Measurements from ENCODE around the gene NTNG1.

Gene NTNG1

DNA sequence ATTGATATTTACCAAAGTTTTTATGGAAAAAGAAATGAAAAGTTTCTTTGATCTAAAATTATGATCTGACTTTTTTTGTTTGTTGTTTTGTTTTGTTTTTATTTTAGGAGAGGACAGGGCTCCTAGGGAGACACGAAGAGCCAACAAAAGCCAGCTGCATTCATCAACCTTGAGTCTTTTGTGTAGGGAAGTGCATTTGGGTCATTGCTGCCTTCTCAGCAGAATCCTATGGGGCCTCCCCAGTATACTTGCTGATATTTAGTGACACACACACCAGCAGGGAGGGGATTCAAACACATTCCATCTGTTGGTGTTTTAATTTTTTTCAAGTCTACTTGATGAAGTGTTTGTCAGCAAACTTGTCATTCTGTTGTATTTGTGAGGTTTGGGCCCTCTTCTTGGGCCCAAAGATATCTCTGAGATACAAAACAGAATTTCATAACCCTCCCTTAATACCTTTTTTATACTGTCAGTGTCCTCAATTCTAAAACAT, 203.5 kb downstream of the NTNG1 start:
- DNase-seq: no peak

DNA sequence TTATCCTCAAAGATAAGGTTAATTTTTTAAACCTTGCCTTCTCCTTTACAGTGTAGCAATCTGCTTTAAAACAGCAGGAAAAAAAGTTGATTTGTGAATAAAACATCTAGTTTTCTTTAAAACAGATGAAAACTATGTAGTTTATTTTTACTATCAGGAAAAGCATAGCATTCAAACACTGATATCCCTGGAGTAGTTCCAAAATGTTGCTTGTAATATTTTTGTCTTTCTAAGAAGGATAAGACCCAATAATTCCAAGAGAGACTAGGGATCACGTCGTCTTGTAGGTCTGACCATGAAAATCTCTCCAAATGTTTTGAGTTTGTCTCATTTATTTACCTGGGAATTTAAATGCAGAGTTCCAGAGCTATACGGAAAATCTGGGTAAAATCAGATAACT, 204.0 kb downstream of the NTNG1 start:
- no peak for DNase-seq

DNA sequence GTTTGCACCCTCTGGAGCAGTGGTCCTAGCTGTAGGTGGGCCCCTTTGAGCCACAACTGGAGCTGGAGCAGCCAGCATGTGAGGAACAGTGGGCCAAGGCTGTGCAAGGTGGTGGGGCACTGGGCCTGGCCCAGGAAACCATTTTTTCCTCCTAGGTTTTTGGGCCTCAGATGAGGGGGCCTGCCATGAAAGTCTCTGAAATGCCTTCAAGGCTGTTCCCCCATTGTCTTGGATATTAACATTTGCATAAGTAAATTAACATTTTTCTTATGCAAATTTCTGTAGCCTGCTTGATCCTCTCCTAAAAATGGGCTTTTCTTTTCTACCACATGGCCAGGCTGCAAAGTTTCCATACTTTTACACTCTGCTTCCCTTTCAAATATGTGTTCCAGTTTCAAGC, 212.0 kb downstream of the NTNG1 start:
- DNase-seq: no peak

DNA sequence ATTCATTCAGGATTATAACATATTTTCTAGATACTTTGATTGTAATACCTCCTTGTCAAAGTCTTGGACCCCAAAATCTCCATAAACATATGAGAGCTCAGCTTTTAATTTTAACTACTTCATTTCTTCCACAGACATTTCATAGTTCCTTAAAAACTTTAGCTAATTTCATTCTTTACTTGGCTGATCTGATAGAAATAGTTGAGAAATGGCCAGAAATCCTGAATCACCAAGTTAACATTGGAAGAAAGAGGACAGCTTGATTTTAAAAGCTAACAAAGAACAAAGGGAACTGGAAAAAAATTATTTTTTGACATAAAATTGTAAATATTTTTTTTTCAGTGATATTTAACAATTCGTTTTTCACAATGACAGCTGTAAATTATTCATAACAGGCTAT, 216.5 kb downstream of the NTNG1 start:
- no peak for DNase-seq

DNA sequence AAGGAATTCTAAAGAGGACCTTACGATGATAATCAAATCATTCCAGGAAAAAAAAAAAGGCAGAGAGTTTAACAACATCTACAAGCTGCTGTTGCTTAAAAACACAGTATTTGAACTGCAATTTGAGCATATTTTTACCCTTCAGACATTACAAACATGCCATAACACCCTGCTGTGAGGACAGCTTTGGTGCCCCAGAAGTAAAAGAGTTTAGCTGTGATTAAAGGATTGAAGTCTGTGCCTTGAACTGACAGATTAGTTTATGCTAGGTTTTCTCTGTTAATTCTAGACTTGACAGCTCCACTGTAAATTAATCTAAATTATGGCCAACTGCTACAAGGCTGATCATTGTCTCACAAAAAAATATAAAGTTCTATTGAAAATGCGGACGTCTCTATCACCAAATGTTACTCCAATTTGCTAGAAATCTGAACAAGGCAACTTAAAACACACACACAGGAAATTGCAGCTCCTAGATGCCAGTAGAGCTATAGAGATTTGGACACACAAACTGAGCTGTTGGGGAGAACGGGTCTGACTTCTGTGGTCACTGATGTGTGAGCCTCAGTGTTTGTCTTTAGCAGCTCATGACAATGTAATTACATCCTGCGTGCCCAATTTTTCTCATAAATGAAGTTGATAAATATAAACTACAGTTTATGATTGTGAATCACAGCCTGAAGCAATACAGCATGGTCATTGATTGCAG, 217.9 kb downstream of the NTNG1 start:
- no peak for DNase-seq

DNA sequence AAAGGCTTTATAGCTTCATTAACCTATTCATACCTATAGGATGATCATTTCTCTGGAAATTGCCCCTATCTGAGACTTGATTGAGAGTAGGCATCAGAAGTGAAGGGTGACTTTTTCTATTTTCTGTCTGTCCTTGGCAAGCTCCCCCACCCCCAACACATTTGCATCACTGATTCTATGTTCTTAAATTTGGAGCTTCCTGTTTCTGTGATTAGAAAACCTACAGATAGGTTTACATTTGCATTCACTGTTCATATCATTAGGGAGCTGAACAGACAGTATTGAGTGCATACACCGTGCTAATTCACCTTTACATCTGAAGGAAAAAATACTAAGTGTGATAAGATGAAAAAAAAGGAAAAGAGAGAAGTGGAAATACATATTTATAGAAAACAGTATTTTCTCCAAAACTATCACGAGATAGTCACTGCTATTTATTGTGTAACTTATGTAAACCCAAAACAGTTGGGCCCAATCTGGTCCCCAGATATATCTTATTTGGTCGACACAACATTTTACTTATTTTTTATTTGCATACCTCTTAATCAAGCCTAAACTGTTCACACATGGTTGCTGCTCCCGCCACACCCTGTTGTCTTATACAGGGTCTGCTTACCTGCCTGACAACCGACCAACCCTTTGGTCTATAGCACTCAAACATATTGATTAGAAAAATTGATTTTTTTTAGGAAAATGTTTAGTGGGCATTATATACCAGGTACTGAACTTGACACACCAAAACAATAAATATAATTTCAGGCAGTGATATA, 218.8 kb downstream of the NTNG1 start:
- no peak for DNase-seq

DNA sequence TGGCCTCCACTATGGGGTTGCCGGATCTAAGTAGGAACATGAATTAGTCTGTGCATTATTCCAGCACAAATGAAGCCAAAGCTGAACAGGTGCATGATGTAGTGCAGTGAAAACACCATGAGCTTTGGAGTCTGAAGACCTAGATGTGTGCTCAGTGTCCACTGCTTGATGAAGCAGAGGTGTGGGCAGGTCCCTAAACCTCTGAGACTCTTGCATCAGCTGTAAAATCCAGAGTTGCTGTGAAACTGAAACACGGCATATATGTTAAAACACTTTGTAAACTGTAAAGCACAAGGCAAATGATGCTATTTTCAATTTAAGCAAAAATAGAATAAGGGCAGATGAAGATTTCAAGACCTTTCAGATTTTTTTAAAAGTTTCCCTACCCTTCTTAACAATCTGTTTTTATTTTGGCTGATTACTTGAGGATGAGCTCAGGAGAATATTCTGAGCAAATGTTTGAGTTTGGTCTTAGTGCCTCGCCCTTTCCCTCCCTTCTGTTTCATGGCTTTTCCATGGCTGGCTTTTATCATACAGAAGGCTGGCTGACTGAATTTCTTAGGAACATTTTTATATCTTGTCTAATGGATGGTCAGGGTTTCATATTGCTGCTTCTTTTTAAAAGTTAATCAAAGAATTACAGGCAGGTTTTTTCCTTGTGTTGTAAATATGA, 221.8 kb downstream of the NTNG1 start:
- no peak for DNase-seq

DNA sequence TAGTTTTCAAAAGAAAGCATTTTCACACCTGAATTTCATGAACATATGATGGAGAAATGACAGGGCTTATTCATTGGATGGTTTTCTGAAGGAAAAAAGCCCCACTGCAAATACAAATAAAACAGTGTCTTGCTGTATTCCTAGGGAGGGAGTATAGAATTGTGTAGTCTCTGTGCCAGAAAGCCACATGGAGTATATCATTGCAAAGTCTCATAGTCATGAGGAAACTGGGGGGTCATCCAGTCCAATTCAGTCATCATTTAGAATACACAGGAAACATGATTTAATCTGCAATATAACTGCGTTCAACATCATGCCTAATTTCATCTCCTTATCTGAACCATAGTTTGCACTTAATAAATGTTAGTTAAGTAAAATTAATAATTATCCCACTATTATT, 222.3 kb downstream of the NTNG1 start:
- DNase-seq: no peak

DNA sequence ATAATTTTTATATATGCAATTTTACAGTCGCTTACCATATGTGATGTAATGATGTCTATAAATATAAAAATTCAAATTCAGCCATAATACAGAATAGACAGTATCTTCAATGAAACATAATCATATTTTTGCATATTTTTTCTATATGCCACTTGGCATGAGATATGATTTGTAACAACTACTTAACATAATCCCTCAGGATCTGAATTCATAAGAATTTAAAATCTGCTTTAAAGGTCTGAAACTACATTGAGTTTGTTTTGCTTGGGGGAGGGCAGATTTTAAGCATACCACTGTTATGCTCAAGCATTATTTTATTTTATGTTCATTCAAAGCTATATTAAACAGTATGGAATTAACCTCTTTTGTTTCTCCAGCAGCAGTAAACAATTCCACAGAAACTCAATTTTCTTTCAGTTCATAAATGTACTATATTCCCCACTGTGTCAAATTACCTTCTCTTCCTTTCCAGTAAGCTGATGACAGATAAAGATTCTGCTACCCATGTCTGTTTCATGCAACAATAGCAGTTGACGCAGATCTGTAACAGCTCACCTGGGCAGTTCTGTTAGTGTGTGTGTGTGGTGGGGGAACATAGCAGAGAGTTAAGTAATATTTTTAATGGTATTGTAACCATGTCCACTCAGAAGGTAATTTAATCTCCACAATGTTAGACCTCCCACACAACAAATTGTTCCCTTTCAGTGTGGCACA, 224.8 kb downstream of the NTNG1 start:
- DNase-seq: no peak

DNA sequence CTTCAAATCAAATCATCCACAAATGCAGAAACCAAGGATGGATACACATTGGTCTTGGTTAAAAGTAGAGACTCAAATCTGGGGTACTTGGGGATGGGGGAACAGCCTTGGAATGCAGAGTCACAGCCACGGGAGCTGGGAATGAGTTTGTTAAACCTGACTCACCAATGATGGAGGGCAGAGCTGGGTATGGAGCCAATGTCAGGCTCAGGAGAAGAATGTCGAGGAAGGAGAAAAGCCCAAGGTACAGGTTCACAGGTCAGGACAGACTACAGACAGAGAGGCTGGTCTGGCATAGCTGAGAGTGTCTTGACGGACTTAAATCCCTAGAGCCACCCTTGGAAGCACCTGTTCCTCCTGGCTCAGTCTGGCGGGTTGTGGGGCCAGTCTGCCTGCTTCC, 237.6 kb downstream of the NTNG1 start:
- DNase-seq: no peak

DNA sequence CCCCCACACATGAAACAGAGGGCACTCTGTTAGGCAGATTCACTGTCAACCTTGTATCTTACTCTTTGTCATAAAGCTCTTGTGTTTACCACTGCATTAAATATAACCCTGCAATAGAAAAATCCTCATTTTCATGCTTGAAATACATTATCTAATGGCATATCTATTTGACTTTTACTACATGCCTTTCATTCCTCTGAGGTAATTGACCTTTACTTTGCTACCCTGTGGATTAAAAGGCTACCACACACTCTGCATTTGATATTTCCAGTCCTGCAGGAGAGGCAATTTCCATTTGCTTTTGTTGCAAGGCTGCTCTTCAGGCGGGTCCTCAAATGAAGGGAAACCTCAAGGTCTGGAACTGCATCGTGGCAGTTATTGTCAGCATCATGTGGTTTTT, 238.0 kb downstream of the NTNG1 start:
- no peak for DNase-seq

DNA sequence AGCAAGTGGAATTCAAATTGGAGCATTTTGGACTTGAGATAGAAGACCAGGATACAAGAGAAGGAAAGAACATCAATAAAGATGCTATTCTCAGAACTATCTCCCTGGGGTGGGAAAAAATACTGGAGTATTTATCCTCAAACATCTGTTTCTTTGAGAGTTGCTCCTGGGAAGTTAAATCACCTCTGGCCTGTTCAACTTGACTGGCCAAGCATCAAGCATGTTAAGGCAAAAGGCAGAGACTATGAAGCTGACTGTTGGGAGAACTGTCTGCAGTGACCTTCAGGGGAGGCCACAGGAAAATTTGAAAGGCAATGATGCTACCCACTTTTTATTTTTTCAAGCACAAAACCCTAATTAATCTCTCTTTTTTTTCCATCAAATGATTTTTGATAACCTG, 239.0 kb downstream of the NTNG1 start:
- DNase-seq: no peak

DNA sequence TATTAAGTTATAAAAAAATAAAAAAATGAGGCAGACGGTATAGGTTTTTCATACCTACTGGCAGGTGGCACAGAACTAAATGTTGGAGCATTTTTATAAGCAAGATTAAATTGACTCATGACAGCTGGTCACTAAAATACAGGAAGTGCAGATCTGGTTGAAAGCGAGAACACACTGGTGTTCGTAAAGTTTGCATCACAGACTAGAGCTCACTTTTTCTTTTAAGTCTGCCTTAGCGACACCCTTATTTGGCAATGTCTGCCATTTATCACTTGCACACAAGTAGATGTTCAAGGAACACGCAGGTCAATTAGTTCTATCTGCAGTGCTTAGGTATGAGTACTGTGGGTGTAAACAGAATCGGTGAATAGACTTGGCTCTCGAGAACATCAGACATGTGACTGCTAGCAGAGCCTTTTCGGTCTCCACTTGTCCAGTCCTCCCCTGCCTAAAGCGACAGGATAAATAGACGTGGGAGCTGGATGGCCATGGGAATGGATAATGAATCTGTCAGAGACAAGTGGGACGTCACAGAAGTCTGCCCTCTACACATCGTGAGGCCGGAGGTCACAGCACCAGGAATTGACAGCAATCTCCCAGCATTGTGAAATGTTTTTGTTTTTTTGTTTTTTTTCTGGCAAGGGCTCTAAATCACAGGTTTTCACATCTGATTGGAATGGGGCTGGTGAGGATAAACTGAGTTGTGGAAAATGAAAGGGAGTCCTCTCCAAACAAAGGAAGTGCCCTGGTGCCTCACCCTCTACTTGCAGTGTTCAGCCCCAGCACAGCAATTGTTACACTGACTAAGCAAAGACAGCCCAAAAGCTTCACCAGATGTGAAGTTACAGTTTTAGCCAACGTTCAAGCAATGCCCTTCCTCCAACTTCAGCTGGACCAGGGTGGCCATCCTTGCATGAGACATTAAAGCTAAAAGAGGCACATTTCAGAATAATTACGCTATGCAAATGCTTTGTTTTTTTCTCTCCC, 248.9 kb downstream of the NTNG1 start:
- no peak for DNase-seq

DNA sequence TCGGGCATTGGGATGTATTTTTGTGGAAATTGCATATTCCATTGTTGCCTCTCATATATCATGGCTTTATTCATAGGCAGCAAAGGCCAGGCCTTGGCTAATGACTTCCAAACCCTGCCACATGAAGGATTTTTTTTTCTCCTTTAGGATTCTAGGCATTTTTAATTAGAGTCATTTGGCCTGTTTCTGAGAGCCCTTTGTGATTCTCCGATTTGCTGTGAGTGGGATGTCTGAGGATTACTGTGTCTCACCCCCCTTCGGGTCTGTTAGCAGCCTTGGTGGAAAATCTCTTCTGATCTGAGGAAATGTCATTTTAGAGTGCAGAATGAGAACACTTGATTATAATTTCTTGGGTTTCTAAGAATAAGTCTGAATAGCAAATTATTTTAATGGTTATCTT, 253.5 kb downstream of the NTNG1 start:
- DNase-seq: no peak

DNA sequence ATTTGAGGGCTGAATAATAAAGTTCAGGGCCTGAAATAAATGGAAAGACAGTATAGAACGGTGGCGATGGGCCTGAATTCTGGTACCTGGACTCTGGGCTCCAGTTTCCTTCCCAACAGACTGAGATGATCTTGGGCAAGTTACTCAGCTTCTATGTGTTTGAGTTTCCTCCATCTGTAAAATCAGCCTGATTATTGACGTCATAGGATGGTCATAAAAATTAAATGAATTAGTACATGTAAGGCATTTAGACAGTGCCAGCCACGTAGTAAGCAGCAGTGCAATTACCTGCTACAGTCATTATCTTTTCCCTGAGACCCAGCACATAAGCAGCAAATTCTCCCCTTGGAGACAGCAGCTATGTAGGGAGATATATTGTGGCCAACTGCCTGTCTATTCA, 260.9 kb downstream of the NTNG1 start:
- no peak for DNase-seq

DNA sequence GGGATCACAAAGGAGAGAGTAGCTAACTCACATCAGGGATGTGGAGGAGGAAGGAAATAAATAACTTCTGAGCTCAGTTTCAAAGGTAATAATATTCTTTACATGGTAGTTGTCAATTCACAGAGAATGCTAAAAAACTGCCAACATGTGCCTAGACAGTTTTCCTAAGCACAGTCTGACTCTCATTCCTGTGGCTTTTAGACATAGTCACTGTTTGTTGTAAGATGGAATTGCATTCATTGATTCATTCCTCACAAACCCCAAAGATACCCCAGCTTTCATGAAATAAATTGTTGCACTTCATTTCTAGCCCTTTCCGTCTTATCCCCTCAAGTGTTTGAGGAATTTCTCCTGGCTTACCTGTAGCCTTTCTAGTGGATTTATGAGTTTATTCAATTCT, 263.9 kb downstream of the NTNG1 start:
- no peak for DNase-seq

DNA sequence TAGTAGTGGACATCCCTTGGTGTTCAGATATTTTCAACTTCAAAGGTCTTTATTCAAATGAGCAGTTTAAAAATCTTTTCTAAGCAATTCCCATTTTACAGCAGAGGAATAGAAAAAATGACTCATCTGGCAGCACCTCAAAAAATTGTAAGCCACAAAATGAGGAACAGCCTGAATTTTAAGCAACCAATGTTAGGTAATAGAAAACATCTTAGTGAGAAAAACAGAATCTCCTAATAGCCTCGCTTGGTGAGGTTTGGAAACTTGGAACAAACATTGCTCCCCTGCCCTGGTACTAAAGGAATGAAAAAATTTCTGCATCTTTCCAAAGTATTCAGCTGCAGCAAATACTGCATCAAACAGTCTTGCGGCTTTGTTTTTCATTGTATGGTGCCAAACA, 264.4 kb downstream of the NTNG1 start:
- no peak for DNase-seq

DNA sequence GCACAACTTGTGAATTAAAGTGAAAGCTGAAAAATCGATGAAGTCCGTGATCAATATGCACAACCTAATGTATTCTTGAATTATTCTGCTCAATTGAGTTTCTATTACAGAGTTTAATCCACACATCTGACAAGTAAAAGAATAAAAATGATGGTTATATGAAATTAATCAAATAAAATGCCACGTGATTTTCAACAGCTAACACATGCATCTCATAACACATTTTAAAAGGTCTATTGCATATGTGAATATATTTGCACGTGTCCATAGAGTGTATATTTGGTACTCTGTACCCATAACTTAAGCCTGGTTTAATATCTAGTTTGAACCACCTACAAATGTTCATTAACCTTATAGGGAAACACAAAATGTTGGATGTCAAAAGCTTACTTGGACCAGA, 266.2 kb downstream of the NTNG1 start:
- DNase-seq: no peak

DNA sequence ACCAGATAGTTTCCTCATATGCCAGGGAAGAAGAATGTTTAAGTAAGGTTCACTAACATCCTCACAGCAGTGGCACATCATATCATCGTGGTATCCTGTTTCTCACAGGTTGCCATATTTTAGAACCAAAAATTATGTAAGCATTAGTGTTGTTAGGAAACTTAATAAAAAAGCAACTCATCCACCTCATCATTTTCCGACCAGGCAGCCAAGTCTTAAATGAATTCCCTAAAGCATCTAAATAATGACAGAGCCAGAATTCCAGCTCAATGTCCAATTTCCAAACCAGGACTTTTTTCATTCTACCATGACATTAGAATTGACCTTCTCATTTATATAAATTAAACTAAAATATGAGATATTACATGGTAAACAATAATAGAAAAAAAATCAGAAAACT, 272.7 kb downstream of the NTNG1 start:
- no peak for DNase-seq

DNA sequence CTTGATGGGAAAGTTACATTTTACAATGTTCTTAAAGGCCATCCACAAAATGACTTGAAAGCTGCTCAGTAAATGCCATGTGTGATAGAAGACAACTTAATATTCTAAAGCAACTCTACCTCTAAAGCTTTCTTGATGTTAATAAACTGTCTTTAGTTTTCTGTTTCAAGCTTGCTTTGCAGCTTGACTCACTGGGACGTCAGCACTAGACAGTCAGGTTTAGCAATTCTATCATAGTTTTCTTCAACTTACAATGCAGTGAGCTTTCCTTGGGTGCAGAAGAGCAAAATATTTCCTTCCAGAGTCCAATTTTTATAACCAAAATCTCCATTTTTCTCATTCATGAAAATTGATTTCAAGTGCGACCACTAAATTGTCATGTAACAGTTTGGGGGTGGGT, 273.1 kb downstream of the NTNG1 start:
- DNase-seq: no peak

DNA sequence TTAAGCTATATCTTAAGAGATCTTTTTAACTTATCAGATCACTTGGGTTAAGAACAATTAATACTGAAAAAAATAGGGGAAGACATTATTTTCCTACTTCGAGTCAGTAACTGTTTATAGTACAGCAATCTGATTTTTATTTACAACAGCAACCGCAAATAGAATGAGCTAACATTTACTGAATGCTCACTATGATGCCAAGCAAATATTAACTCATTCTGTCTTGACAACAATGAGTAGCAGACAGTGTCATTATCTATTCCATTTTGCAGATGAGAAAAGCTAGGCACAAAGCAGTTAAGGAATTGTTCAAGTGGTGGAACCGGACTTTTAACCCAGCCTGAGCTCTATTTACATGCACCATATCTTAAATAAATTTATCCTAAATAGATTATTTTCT, 273.7 kb downstream of the NTNG1 start:
- no peak for DNase-seq

DNA sequence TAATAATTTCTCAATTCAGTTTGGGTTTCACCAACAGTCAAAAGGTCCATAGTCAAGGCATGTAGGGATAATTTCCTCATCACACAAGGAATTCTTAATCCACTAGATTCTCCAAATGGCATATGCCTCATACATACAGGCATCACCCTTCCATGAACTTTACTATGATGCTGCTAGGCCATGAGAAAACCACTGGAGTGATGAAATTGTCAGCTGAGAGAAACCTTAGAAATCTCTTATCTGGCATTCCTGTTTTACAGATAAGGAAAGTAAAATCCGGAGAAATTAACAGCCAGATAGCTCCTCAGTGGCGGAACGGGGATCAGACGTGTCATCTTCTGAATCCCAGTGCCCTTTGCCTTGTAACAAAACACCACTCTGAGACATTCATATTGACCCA, 274.4 kb downstream of the NTNG1 start:
- no peak for DNase-seq
